ENCODE measurements around the gene P2RY12. TPM values are rescaled to one million over a fixed set of nuclear protein-coding genes. Genes with fewer than 3 reads are reported as not detected.

Gene P2RY12
- polyA plus RNA-seq, 4 donors: 0.60 to 1.6 (median 1.3) TPM

DNA sequence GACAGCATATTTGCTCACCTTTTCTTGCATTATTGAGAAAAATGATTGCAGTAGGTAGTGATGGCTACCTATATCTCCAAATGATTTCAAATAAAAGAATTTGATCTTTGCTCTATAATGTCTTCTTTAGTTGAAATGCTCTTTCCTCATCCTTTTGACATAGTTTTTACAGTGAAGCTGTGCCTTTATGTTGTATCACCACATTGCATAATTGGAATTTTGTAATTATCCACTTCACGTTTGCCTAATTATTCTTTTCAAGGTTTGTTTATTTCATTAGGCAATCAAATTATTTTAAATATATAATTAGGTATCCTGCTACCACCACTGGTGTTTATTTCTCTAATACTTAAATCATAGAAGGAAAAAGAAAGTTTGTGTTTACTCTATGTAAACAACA is 33.9 kb downstream of the P2RY12 start:
- no peak for DNase-seq (ENCODE audit: low read depth in 4 of 4, low spot score in 3 of 4)

DNA sequence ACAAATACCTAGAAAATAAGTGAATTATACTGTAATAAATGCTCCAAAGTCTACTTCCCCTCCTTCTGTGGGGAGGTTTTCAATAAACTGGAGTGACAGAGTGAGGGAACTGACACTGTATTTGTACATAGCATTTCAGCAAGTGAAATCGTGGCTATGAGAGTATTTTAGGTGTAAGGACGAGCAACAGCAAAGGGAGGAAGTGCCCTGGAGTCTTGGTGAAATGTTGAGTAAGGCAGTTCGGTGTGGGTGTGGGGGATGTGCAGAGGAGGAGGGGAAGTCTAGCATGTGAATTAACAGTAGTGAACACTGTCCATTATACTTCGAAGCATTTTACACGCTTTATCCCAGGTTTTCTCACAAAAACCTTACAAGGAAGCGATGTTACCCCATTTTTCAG is 37.1 kb downstream of the P2RY12 start:
- no peak for DNase-seq (ENCODE audit: low read depth in 4 of 4, low spot score in 3 of 4)

DNA sequence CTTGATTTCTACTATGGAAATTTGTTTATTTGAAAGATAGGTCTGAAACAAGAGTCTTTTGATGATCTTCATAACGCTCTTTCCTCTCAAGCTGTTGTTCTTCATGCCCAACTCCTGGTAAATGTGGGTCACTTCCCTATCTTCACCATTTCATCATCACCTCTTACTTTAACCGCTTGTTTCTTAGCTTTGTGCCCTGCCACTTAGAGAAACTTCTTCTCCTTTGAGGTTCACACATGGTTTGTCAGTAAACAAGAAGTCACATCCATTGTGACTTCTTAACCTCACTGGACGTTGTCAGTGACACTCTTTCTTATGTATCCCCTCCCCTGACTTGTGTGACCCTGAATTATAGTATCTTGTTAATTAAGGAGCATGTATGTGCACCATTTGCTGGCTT is 38.3 kb downstream of the P2RY12 start:
- DNase-seq (ENCODE audit: low read depth in 4 of 4, low spot score in 3 of 4): no peak

DNA sequence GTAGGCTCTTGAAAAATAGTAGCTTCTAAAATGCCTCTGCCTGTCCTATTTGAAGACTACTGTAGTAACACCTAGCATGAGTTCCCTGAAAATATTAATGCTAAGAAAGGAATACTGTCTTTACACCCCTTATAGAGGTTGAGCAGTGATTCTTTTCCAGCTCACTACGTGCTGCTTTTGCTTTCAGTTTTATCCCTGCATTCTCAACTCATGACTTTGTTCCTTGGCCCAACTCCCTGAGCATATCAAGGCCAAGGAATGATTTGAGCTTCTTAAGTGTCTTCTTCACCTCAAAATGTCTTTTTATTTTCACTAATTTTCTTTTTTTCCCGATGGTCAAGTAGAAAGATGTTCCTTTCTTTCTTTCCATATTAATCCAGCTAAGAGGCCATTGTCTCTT is 38.7 kb downstream of the P2RY12 start:
- DNase-seq (ENCODE audit: low read depth in 4 of 4, low spot score in 3 of 4): no peak

DNA sequence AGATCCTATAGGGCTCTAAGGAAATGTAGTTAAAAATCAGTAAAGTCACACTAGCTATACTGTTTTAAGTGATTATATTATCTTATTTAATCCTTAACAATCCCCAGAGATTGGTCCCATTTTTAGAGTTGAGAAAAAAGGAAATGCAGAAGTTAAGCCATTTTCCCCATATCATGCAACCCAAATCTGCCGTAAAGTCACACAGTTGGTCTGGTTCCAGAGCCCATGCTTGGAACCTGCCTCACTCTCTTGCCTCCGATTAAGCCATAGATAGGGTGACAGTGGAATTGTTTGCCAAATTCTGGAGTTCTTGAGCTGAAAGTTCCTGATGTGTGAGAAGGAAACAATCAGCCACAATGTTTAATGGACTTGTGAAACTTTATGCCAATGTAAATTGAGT is 52.9 kb downstream of the P2RY12 start:
- DNase-seq (ENCODE audit: low read depth in 4 of 4, low spot score in 3 of 4): no peak

DNA sequence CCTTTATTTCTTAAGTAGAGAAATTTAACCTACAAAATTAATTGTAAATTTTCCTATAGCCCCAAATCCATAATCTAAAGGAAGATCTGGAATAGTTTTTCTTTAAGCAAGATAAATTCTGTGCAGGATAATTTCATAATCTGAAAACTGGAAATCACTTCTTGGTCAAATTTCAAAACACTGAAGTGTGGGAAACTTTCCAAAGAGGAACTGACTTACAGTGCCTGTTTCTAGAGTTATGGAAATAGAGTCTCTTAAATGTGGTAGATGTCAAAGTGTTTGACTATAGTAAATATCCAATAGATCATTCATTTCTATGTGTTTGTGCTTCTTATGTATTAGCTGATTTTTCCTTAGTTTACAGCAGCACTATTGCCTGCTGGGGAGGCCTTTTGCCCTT is 53.7 kb downstream of the P2RY12 start:
- DNase-seq (ENCODE audit: low read depth in 4 of 4, low spot score in 3 of 4): no peak

GRCh38 chr3:151330379-151330778 is 54.2 kb downstream of the P2RY12 start:
- no peak for DNase-seq (ENCODE audit: low read depth in 4 of 4, low spot score in 3 of 4)

GRCh38 chr3:151329363-151329762 is 55.2 kb downstream of the P2RY12 start, which contains the start of gene P2RY13:
P2RY13 (minus strand) TSS chr3:151329549; CDS start chr3:151329528, 21 bp downstream.
- DNase-seq (ENCODE audit: low read depth in 4 of 4, low spot score in 3 of 4): no peak

GRCh38 chr3:151328298-151328995 is 56.1 kb downstream of the P2RY12 start:
- no peak for DNase-seq (ENCODE audit: low read depth in 4 of 4, low spot score in 3 of 4)

- DNase-seq (ENCODE audit: low read depth in 4 of 4, low spot score in 3 of 4): no peak
Measured at GRCh38 chr3:151327571-151328198, 56.9 kb downstream of the P2RY12 start.

- DNase-seq (ENCODE audit: low read depth in 4 of 4, low spot score in 3 of 4): no peak
Measured at GRCh38 chr3:151322511-151322910, 62.0 kb downstream of the P2RY12 start.

- DNase-seq (ENCODE audit: low read depth in 4 of 4, low spot score in 3 of 4): no peak
Measured at GRCh38 chr3:151321526-151321925, 63.0 kb downstream of the P2RY12 start.

- no peak for DNase-seq (ENCODE audit: low read depth in 4 of 4, low spot score in 3 of 4)
Measured at GRCh38 chr3:151320131-151320530, 64.4 kb downstream of the P2RY12 start.

DNA sequence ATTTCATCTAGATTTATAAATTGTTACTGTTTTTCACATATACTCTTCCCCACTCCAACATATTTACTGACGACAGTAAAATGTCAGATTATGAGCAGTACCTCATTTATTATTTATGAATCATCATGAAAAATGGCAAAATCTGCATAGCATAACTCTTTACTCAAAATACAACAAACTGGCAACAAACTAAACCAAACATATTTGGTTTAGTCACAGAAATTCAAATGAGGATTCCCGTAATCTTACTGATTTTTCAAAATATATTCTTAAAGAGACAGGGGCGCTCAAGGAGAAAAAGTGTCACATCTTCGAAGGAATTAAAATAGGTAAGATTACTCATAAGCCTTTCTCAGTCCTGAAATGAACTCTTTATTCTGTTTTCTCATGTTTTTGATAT is 64.9 kb downstream of the P2RY12 start:
- DNase-seq (ENCODE audit: low read depth in 4 of 4, low spot score in 3 of 4): no peak

DNA sequence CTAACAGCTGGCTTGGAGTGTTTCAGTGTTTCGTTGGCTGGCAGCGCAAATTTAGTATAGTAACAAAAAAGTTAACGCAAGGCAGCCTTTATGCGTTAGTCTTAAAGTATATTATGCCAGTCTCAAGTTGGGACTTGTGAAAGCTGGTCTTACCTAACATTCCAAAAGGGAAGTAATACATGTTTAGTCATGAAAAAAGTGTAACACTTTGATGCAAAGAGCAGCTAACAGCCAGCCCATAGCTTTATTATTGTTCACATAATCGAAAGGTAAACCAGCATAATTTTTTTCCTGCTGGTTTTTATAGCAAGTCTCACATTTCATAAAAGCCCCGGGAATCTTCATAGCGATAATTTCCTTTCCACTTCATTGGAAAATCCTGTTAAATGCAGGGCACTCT is 65.6 kb downstream of the P2RY12 start:
- no peak for DNase-seq (ENCODE audit: low read depth in 4 of 4, low spot score in 3 of 4)

DNA sequence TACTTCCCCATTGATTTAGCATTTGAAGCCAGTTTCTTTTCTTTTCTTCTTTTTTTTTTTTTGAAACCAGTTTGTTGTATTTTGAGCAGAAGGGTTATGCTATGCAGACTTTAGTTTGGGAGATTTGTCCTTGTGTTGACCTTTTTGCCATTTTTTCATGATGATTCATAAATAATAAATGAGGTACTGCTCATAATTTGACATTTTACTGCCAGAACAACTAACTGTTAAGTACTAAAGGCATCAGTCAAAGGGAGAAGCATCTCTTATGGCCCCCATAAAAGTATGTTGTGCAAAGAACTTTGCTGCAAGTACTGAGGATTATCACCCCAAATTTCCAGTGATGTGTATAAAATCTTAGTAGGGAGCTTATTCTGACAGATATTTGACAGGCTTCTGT is 66.2 kb downstream of the P2RY12 start:
- no peak for DNase-seq (ENCODE audit: low read depth in 4 of 4, low spot score in 3 of 4)

GRCh38 chr3:151316267-151316991 is 68.1 kb downstream of the P2RY12 start, which contains the start of gene GPR87:
GPR87 (minus strand) TSS chr3:151316820; CDS start chr3:151300100, 16,720 bp downstream.
- DNase-seq (ENCODE audit: low read depth in 4 of 4, low spot score in 3 of 4): no peak

GRCh38 chr3:151315846-151316245 is 68.7 kb downstream of the P2RY12 start:
- no peak for DNase-seq (ENCODE audit: low read depth in 4 of 4, low spot score in 3 of 4)

DNA sequence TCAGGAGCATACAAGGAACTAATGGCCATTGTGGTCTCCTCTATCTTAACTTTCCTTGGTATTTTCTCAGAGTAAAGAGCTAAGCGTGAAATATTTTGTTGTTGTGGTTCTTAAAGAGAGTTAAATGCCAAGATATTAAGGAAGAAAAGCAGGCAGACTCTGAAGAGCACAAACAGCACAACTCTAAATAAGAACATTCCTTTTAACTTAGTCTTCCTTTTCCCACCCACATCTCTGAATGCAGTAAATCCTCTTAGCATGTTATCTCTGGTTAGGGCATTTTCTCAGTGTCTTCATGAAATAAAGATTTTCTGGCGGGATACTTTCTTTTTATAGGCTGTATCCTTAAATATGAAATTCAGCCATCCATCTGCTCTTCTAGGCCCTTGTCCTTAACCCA is 69.4 kb downstream of the P2RY12 start:
- DNase-seq (ENCODE audit: low read depth in 4 of 4, low spot score in 3 of 4): no peak

DNA sequence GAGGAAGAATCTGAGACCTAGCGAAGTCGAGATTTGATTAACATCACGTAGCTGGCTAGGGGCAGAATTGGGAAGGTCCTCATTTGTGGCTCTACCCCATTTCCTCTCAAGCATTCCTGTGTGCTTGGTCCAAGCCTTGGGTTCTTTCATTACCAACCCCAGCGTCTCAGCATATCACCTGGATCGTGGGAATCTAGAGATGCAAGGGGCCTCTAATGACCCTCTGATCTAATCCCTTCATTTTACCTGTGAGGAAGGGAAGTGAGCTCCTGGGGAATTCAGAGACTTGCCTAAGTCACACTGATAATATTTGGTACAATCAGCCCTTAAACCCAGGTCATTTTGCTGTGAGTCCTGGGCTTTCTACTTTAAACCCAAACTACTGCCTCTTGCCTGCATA is 70.0 kb downstream of the P2RY12 start:
- no peak for DNase-seq (ENCODE audit: low read depth in 4 of 4, low spot score in 3 of 4)

GRCh38 chr3:151314137-151314536 is 70.4 kb downstream of the P2RY12 start:
- DNase-seq (ENCODE audit: low read depth in 4 of 4, low spot score in 3 of 4): no peak

- DNase-seq (ENCODE audit: low read depth in 4 of 4, low spot score in 3 of 4): no peak
Measured at GRCh38 chr3:151312972-151313371, 71.6 kb downstream of the P2RY12 start.
